Left ventricle myocardium inferior (tissue), 1 donor: Measurements from ENCODE around the gene KCNC1. TPM values are rescaled to one million over a fixed set of nuclear protein-coding genes. Genes with fewer than 3 reads are reported as not detected.

Experiments
- DNase-seq: peaks from one replicate; pipeline ENCODE4 v3.0.0-alpha.2; 2020
- H3K27ac ChIP-seq: fragments of 200-600 bp; replicated peaks from 2 replicates; pipeline ENCODE4 v1.8.0; 2021
- H3K27me3 ChIP-seq: fragments of 200-600 bp; 2 replicates; pipeline ENCODE4 v1.8.0; 2021; ENCODE audit warnings: low read depth
- H3K36me3 ChIP-seq: fragments of 200-600 bp; 2 replicates; pipeline ENCODE4 v1.8.0; 2021
- H3K4me1 ChIP-seq: fragments of 200-600 bp; 2 replicates; pipeline ENCODE4 v1.8.0; 2021
- H3K4me3 ChIP-seq: fragments of 200-600 bp; 2 replicates; pipeline ENCODE4 v1.8.0; 2021; ENCODE audit warnings: mild to moderate bottlenecking, moderate library complexity
- H3K9me3 ChIP-seq: fragments of 200-600 bp; replicated peaks from 2 replicates; pipeline ENCODE4 v1.8.0; 2021
- CTCF ChIP-seq: fragments of 200-600 bp; IDR thresholded peaks from 2 replicates; pipeline ENCODE4 v1.8.0; 2021; ENCODE audit warnings: antibody characterized with exemption, mild to moderate bottlenecking, borderline replicate concordance
- intact Hi-C: fragments of 100-400 bp; cut with micrococcal nuclease; formaldehyde crosslinking; loops from one replicate; pipeline ENCODE4 v1.11.0; 2022
- total RNA-seq: library from RNA; stranded (reverse); fragmentation: NEBNext Ultra II Directional; extraction: Animal tissue kit (Norgen Biotek cat#: 25700); gene quantifications from one replicate; pipeline ENCODE4 v1.2.1, GENCODE V29; 2021
- donor health status: DM: no; HTN: yes; CAD: no; lungs with severe emphysema.

Gene KCNC1
- total RNA-seq, 1 donor from 2014 or later = not detected

GRCh38 chr11:17720796-17721171 is 13.8 kb upstream of the KCNC1 start:
- Histone ChIP-seq H3K36me3 (no peaks in the 10 kb centered on the region), H3K4me1 (peaks cover 33% of the 10 kb centered on the region), H3K27ac (no peak overlapping the region), H3K9me3 (no peaks in the 10 kb centered on the region), H3K4me3 (peak overlapping the region; percentile 48), H3K27me3 (peaks cover 98% of the 10 kb centered on the region)
- no peak for TF ChIP-seq CTCF
- DNase-seq = no peak
- intact Hi-C loops = no loop called here

- no peak overlapping the region for H3K27ac ChIP-seq
- no peaks in the 10 kb centered on the region for H3K9me3 ChIP-seq
- peak overlapping the region; percentile 48 for H3K4me3 ChIP-seq
- TF ChIP-seq CTCF = no peak
- H3K27me3 ChIP-seq = peaks cover 92% of the 10 kb centered on the region
- H3K36me3 ChIP-seq = no peaks in the 10 kb centered on the region
- intact Hi-C loops = no loop called here
- no peak for DNase-seq
- H3K4me1 ChIP-seq = peaks cover 33% of the 10 kb centered on the region
Measured at GRCh38 chr11:17721242-17721999, 13.2 kb upstream of the KCNC1 start.

GRCh38 chr11:17722000-17722643 is 12.5 kb upstream of the KCNC1 start:
- Histone ChIP-seq H3K4me3 (no peak overlapping the region), H3K27ac (no peak overlapping the region)
- intact Hi-C loops = no loop called here

GRCh38 chr11:17724020-17724908 is 10.3 kb upstream of the KCNC1 start:
- H3K27me3 ChIP-seq = peaks cover 67% of the 10 kb centered on the region
- H3K27ac ChIP-seq = no peak overlapping the region
- TF ChIP-seq CTCF = no peak
- intact Hi-C loops = no loop called here
- no peak for DNase-seq
- no peaks in the 10 kb centered on the region for H3K9me3 ChIP-seq
- H3K36me3 ChIP-seq = no peaks in the 10 kb centered on the region
- no peak overlapping the region for H3K4me3 ChIP-seq
- H3K4me1 ChIP-seq = peaks cover 29% of the 10 kb centered on the region

More at GRCh38 chr11:17722000-17722643, 12.5 kb upstream of the KCNC1 start:
- H3K27me3 ChIP-seq = peaks cover 85% of the 10 kb centered on the region
- TF ChIP-seq CTCF = peak; percentile 42
- no peaks in the 10 kb centered on the region for H3K36me3 ChIP-seq
- no peaks in the 10 kb centered on the region for H3K9me3 ChIP-seq
- no peak for DNase-seq
- H3K4me1 ChIP-seq = peaks cover 33% of the 10 kb centered on the region

GRCh38 chr11:17725174-17725573 is 9.4 kb upstream of the KCNC1 start:
- no peaks in the 10 kb centered on the region for H3K36me3 ChIP-seq
- peaks cover 20% of the 10 kb centered on the region for H3K4me1 ChIP-seq
- no peak overlapping the region for H3K27ac ChIP-seq
- TF ChIP-seq CTCF = no peak
- peaks cover 67% of the 10 kb centered on the region for H3K27me3 ChIP-seq
- no peak overlapping the region for H3K4me3 ChIP-seq
- intact Hi-C loops = no loop called here
- H3K9me3 ChIP-seq = no peaks in the 10 kb centered on the region
- no peak for DNase-seq
